Smooth muscle cell of the brain vasculature (primary cell): ENCODE data around the gene IQCF2.
"Not testable (repeated sequence)": the region's sequence is repeated elsewhere in the genome, so short reads cannot be mapped to it uniquely, and the experiment has no call there.

Experiments used
- DNase-seq: peaks from one replicate; pipeline ENCODE4 v3.0.0-alpha.2; 2012; ENCODE audit warnings: low read depth, low spot score

IQCF2 gene

GRCh38 chr3:51860703-51861665 lies at the start of gene IQCF2:
IQCF2 (plus strand) TSS chr3:51861615; CDS start chr3:51861667, 52 bp downstream.
- DNase-seq: no peak

GRCh38 chr3:51813539-51813938 lies 47.9 kb upstream of the IQCF2 start:
- no peak for DNase-seq

- no peak for DNase-seq
Measured at GRCh38 chr3:51814034-51814433, 47.4 kb upstream of the IQCF2 start.

GRCh38 chr3:51815614-51816013 lies 45.8 kb upstream of the IQCF2 start:
- DNase-seq: no peak

- no peak for DNase-seq
Measured at GRCh38 chr3:51816723-51817122, 44.7 kb upstream of the IQCF2 start.

GRCh38 chr3:51817375-51817774 lies 44.0 kb upstream of the IQCF2 start:
- DNase-seq: no peak

- no peak for DNase-seq
Measured at GRCh38 chr3:51819151-51819550, 42.3 kb upstream of the IQCF2 start.

- DNase-seq: no peak
Measured at GRCh38 chr3:51819709-51820406, 41.6 kb upstream of the IQCF2 start.

GRCh38 chr3:51828297-51828696 lies 33.1 kb upstream of the IQCF2 start:
- no peak for DNase-seq

- no peak for DNase-seq
Measured at GRCh38 chr3:51830345-51830744, 31.1 kb upstream of the IQCF2 start.

- no peak for DNase-seq
Measured at GRCh38 chr3:51830836-51831385, 30.5 kb upstream of the IQCF2 start.

- DNase-seq: no peak
Measured at GRCh38 chr3:51836606-51837005, 24.8 kb upstream of the IQCF2 start.

GRCh38 chr3:51845129-51845528 lies 16.3 kb upstream of the IQCF2 start:
- DNase-seq: no peak

- DNase-seq: not testable (repeated sequence)
Measured at GRCh38 chr3:51855411-51855810, 6.0 kb upstream of the IQCF2 start.

- no peak for DNase-seq
Measured at GRCh38 chr3:51862886-51863285, 1.5 kb downstream of the IQCF2 start.

GRCh38 chr3:51868896-51869295 lies 7.5 kb downstream of the IQCF2 start:
- not testable (repeated sequence) for DNase-seq

- DNase-seq: no peak
Measured at GRCh38 chr3:51869304-51869703, 7.9 kb downstream of the IQCF2 start.

GRCh38 chr3:51873253-51873766 lies 11.9 kb downstream of the IQCF2 start:
- DNase-seq: no peak

- no peak for DNase-seq
Measured at GRCh38 chr3:51873876-51874275, 12.5 kb downstream of the IQCF2 start.

GRCh38 chr3:51874411-51874810 lies 13.0 kb downstream of the IQCF2 start:
- no peak for DNase-seq

GRCh38 chr3:51874889-51875288 lies 13.5 kb downstream of the IQCF2 start:
- DNase-seq: no peak

- DNase-seq: no peak
Measured at GRCh38 chr3:51875501-51875900, 14.1 kb downstream of the IQCF2 start, which contains the start of gene IQCF5. IQCF5 (minus strand) TSS chr3:51875601; CDS start chr3:51875531, 70 bp downstream.
